Fibroblast of lung (primary cell): ENCODE results near the gene HNRNPA2B1.

ENCODE experiments used
- EZH2 ChIP-seq: IDR thresholded peaks from 2 replicates; pipeline ENCODE4 v1.5.1; 2012; ENCODE audit warnings: low read length, control low read depth, mild to moderate bottlenecking; ENCODE audit errors: missing control alignments
- TF ChIP-seq, protein P1 (sequence below), 2 donors: IDR thresholded peaks in 1 of 2; conservative IDR thresholded peaks in 1 of 2; 1 replicate in 1 of 2; 2 replicates in 1 of 2; pipeline ENCODE4 v1.5.1; 2011 to 2012; ENCODE audit warnings: low read length in 2 of 2, control low read depth in 1 of 2, inconsistent platforms in 1 of 2, low read depth in 1 of 2, mild to moderate bottlenecking in 1 of 2

DNA sequence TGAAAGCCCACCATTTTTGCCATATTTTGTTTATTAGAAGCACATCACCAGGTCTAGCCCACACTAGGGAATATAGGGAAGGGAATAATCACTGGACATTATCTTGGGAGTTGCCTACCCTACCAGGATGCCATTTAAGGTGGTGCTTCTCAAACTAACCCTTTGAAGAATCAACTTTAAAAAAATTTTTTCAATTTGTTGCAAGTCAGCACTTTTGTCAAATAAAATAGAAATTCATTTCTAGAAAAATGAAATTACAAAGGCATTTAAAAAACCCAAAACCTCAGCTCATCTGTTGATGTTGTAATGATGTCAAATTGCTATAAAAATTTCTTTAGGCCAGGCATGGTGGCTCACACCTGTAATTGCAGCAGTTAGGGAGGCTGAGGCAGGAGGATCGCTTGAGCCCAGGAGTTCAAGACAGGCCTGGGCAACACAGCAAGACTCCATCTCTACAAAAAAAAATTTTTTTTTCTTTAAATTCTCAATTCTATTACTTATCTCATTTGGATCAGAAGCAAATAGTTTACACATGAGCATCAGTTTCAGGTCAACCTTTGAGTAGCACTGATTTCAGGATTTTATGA, 51.1 kb downstream of the HNRNPA2B1 start:
- TF ChIP-seq, protein P1, sequence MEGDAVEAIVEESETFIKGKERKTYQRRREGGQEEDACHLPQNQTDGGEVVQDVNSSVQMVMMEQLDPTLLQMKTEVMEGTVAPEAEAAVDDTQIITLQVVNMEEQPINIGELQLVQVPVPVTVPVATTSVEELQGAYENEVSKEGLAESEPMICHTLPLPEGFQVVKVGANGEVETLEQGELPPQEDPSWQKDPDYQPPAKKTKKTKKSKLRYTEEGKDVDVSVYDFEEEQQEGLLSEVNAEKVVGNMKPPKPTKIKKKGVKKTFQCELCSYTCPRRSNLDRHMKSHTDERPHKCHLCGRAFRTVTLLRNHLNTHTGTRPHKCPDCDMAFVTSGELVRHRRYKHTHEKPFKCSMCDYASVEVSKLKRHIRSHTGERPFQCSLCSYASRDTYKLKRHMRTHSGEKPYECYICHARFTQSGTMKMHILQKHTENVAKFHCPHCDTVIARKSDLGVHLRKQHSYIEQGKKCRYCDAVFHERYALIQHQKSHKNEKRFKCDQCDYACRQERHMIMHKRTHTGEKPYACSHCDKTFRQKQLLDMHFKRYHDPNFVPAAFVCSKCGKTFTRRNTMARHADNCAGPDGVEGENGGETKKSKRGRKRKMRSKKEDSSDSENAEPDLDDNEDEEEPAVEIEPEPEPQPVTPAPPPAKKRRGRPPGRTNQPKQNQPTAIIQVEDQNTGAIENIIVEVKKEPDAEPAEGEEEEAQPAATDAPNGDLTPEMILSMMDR (conservative IDR thresholded peaks at IDR 0.05 in 1 of 2, IDR thresholded peaks at IDR 0.05 in 1 of 2; ENCODE audit: low read depth in 1 of 2, low read length in 2 of 2), result no peak
- no peak for TF ChIP-seq EZH2
